Measurements from ENCODE around the gene NALCN. TPM values are rescaled to one million over a fixed set of nuclear protein-coding genes. Genes with fewer than 3 reads are reported as not detected.

Gene NALCN
- total RNA-seq (under 1 TPM; 0.05 to 0.49 (median 0.39) TPM), polyA plus RNA-seq (under 1 TPM in 2 of 3 donors, not detected in 1; 0.04 to 0.10 TPM)
- long read RNA-seq, donor 1: 0 reads
- long read RNA-seq, donor 2: 0 reads

GRCh38 chr13:101416181-101417042 is at the start of gene NALCN:
Gene NALCN, minus strand, starts transcription at chr13:101416508. Its CDS starts 17,382 bp downstream, at chr13:101399126.
- Histone ChIP-seq H3K4me1 (no peaks in the 10 kb centered on the region), H3K27me3 (ENCODE audit: insufficient read depth in 3 of 3, low read length in 2 of 3) (peaks cover 0 to 28% (median 2%) of the 10 kb centered on the region in 3 donors), H3K4me3 (peak within 1 kb of the TSS; percentile 66), H3K9me3 (no peaks in the 10 kb centered on the region), H3K27ac (no peak within 1 kb of the TSS), H3K36me3 (ENCODE audit: insufficient read depth in 1 of 2, low read depth in 1 of 2) (no peaks in the 10 kb centered on the region)
- TF ChIP-seq, protein P1, sequence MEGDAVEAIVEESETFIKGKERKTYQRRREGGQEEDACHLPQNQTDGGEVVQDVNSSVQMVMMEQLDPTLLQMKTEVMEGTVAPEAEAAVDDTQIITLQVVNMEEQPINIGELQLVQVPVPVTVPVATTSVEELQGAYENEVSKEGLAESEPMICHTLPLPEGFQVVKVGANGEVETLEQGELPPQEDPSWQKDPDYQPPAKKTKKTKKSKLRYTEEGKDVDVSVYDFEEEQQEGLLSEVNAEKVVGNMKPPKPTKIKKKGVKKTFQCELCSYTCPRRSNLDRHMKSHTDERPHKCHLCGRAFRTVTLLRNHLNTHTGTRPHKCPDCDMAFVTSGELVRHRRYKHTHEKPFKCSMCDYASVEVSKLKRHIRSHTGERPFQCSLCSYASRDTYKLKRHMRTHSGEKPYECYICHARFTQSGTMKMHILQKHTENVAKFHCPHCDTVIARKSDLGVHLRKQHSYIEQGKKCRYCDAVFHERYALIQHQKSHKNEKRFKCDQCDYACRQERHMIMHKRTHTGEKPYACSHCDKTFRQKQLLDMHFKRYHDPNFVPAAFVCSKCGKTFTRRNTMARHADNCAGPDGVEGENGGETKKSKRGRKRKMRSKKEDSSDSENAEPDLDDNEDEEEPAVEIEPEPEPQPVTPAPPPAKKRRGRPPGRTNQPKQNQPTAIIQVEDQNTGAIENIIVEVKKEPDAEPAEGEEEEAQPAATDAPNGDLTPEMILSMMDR (IDR thresholded peaks at IDR 0.05): no peak
- ATAC-seq (peak; percentile 51 to 92 (median 75)), DNase-seq (peak; percentile 15 to 54)
- 1 to 2% (median 2%) methylated on average over 59 to 85 of the region's 85 CpGs for WGBS, 3 donors
- intact Hi-C loops (cut with DNase I): no loop called here

DNA sequence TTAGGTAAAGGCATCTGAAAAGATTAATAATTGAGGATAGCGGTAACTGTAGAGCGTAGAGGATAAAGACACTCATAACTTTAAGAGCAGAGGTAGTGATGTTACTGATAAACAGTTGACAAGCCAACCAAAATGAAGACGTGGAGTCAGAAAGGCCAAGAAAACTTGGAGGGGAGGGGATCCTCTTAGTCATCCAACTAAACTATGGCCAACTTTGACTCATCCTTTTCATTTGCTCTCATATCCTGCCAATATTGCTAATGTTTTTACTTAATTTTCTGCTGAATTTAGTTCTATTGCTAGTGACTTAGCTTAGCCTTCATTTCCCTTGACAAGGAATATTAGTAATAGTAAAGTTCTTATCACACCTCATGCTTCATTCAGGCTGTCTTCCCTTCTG is 49.6 kb upstream of the NALCN start:
- intact Hi-C loops (cut with DNase I): no loop called here
- Histone ChIP-seq H3K4me3 (no peak overlapping the region), H3K27ac (no peak overlapping the region), H3K36me3 (ENCODE audit: insufficient read depth in 1 of 2, low read depth in 1 of 2) (no peaks in the 10 kb centered on the region), H3K9me3 (no peaks in the 10 kb centered on the region), H3K4me1 (no peaks in the 10 kb centered on the region), H3K27me3 (ENCODE audit: insufficient read depth in 3 of 3, low read length in 2 of 3) (no peaks in the 10 kb centered on the region)
- TF ChIP-seq, protein P1 (IDR thresholded peaks at IDR 0.05): no peak
- DNase-seq (no peak), ATAC-seq (peak in 1 of 4 donors; percentile 45)
- 71 to 86% (median 74%) methylated on average over 3 of the region's 3 CpGs for WGBS, 3 donors

GRCh38 chr13:101457176-101457575 is 40.9 kb upstream of the NALCN start:
- H3K27ac ChIP-seq: no peak overlapping the region
- WGBS, 3 donors: 30 to 72% (median 42%) methylated on average over 2 of the region's 2 CpGs
- H3K4me3 ChIP-seq: no peak overlapping the region
- TF ChIP-seq, protein P1 (IDR thresholded peaks at IDR 0.05): no peak
- H3K27me3 ChIP-seq (ENCODE audit: insufficient read depth in 3 of 3, low read length in 2 of 3): peaks cover 0 to 16% (median 2%) of the 10 kb centered on the region in 3 donors
- ATAC-seq: no peak
- no peaks in the 10 kb centered on the region for H3K4me1 ChIP-seq
- H3K36me3 ChIP-seq (ENCODE audit: insufficient read depth in 1 of 2, low read depth in 1 of 2): no peaks in the 10 kb centered on the region
- no peak for DNase-seq
- H3K9me3 ChIP-seq: no peaks in the 10 kb centered on the region
- intact Hi-C loops (cut with DNase I): no loop called here

GRCh38 chr13:101455863-101456262 is 39.6 kb upstream of the NALCN start:
- WGBS, 3 donors: 20 to 58% (median 26%) methylated on average over 3 of the region's 3 CpGs
- no peak for ATAC-seq
- H3K9me3 ChIP-seq: no peaks in the 10 kb centered on the region
- H3K4me3 ChIP-seq: no peak overlapping the region
- TF ChIP-seq, protein P1 (IDR thresholded peaks at IDR 0.05): no peak
- peaks cover 0 to 16% (median 2%) of the 10 kb centered on the region in 3 donors for H3K27me3 ChIP-seq (ENCODE audit: insufficient read depth in 3 of 3, low read length in 2 of 3)
- no peak for DNase-seq
- no peaks in the 10 kb centered on the region for H3K36me3 ChIP-seq (ENCODE audit: insufficient read depth in 1 of 2, low read depth in 1 of 2)
- H3K4me1 ChIP-seq: no peaks in the 10 kb centered on the region
- H3K27ac ChIP-seq: no peak overlapping the region
- intact Hi-C loops (cut with DNase I): no loop called here
